HG03196 (cell line): Measurements from ENCODE around the gene TMEM259.
"Not testable (repeated sequence)": the region's sequence is repeated elsewhere in the genome, so short reads cannot be mapped to it uniquely, and the experiment has no call there.

Experiments used
- ATAC-seq: cut with Tn5 transposase; IDR thresholded peaks from one replicate; pipeline ENCODE4 v1.9.1; 2021; ENCODE audit not compliant: unreplicated experiment

TMEM259 gene

DNA sequence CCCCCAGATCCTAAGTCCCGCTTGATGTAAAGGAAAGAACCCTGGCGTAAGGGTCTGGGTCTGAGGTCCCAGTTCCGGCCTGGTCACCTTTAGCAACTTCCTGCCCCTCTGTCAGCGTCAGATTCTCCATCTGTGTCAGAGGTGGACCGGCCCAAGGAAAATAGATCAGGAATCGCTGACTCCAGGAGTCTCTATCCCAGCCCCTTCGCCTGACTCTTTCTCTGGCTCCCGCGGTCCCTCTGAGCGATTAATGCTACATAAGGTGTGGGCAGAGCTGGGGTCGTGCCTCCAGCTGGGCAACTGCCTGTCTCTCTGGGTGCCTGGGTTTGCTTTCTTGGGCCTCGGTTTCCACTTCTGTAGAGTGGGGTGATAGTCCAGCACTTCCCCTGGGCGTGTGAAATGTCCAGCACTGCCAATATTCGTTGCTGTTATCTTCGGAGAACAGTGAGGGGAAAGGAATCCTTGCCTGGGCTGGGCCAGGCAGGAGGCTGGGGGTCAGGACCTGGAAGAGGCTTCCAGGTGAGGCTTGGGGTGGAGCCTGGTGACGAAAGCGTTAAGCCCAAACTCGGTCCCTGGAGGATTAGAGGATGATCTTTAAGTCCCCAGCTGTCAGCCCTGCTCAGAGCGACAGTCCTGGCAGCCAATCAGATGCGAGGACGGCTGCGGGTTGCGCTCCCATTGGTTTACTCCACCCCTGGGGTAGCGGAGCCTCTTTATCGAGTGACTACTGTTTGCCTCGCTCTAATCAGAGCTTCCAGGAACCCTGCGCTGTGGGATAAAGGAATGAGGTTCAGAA is 19.8 kb upstream of the TMEM259 start:
- peak; percentile 41 for ATAC-seq

DNA sequence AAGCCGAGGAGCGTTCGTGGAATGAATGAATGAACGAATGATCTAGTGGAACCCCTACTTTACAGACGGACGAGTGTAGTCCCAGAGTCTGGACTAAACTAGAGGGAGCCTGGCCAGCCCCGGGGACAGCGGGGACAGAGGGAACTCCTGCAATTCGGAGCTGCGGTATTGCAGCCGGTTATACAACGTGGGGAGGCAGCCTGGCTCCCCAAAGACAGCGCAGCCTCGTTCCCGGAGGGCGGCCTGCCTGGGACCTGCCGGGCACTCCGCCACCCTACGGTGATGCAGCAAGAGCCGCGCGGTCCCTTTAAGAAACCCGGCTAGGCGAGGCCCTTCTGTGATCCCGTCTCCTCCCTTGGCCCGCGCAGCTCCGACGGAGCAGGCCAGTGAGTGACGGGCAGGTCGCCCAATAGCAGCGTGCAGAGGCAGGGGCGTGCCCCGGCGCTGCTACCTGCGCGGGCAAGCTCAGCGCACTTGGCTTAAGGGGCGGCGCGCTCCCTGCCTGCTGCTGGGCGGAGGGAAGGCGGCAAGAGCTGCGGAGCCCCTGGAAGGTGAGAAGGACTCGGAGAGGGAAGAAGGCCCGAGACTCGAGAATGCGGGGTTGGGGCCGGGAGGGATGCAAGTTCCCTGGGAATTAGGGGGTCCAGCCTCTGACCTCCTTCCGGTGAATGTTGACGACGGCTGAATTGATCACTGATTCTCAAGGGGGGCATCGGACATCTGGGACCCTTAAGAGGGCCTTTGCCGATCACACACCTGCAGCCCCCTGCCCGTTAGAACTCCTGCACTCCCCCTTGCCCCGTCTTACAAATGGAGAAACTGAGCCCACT is 18.9 kb upstream of the TMEM259 start, which contains the start of gene ABCA7:
ABCA7 (plus strand) TSS at position 462 of the 830 bp plus-strand sequence. CDS start 1,255 bp downstream, outside the sequence.
- ATAC-seq: peak; percentile 65

DNA sequence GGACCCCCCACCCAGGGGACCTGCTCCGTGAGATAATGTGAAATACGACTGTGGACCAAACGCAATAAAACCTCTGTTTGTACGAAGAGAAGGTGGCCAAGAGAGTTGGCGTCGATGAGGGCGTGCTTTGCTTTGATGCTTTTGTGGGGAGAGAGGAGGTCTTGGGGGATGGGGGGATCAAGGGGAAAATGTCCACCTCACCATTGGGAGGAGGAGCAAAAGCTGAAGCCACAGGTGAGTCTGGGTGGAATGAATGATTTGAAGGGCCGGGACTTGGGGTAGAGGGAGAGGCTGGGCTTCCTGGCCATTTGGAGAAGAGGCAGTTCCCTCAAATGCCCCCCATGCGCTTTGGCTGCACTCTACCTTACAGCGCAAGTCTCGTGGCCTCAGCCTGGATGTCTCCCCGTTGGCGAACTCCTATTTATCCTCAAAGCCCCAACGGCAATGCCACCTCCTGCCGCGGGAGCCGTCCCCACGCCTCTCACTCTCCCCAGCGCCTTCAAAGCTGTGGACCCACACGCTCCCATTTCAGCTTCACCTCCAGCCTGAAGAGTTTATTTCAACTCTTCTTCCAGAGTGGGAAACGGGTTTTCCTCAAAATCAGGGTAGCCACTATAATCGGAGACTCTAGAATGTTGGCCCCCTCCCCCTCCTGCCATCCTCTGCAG is 18.2 kb upstream of the TMEM259 start:
- ATAC-seq: no peak

DNA sequence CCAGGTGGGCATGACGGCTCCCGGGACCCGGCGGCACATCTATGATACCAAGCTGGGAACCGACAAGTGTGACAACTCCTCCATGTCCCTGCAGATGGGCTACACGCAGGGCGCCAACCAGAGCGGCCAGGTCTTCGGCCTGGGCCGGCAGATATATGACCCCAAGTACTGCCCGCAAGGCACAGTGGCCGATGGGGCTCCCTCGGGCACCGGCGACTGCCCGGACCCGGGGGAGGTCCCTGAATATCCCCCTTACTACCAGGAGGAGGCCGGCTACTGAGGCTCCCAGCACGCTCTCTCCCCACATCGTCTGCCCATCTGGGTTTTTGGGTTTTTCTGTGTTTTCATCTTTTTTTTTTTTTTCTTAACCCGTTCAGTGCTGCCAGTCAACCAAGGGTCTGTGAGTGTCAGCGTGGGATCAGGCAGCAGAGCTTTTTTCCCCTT is 16.7 kb upstream of the TMEM259 start:
- ATAC-seq: no peak

DNA sequence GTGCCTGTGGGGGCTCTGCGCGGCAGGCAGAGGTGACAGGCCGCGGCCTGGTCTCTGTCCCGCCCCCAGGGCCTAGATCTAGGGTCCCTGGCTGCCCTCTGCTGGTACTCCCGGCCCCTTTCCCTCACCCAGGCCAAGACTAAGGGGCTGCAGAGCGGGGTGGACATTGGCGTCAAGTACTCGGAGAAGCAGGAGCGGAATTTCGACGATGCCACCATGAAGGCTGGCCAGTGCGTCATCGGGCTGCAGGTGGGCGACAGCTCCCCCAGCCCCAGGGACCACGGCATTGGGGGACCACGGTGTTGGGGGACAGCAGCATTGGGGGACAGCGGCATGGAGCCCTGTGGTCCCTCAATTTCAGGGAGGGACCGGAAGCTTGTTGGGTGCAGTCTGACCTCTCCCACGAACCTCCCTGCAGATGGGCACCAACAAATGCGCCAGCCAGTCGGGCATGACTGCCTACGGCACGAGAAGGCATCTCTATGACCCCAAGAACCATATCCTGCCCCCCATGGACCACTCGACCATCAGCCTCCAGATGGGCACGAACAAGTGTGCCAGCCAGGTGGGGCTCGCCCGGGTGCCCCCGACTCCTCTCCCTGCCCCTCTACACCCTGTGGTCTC is 15.2 kb upstream of the TMEM259 start:
- no peak for ATAC-seq

DNA sequence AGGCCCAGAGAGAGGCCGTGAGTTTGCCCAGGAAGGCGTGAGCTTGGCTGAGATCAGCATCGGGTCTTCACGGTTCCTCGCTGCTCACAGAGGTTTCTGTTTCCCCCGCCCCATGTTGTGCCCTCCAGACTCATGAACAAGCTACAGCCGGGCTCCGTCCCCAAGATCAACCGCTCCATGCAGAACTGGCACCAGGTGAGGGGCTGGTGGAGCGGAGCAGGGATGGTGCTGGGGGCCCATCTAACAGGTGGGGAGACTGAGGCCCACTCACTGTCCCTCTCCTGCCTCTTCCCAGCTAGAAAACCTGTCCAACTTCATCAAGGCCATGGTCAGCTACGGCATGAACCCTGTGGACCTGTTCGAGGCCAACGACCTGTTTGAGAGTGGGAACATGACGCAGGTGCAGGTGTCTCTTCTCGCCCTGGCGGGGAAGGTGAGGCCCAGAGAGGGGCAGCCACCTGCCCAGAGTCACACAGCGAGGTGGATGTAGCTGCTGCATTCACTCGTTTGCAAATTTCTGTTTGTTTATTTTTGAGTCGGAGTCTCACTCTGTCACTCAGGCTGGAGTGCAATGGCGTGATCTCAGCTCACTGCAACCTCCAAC is 11.4 kb upstream of the TMEM259 start:
- ATAC-seq: no peak

DNA sequence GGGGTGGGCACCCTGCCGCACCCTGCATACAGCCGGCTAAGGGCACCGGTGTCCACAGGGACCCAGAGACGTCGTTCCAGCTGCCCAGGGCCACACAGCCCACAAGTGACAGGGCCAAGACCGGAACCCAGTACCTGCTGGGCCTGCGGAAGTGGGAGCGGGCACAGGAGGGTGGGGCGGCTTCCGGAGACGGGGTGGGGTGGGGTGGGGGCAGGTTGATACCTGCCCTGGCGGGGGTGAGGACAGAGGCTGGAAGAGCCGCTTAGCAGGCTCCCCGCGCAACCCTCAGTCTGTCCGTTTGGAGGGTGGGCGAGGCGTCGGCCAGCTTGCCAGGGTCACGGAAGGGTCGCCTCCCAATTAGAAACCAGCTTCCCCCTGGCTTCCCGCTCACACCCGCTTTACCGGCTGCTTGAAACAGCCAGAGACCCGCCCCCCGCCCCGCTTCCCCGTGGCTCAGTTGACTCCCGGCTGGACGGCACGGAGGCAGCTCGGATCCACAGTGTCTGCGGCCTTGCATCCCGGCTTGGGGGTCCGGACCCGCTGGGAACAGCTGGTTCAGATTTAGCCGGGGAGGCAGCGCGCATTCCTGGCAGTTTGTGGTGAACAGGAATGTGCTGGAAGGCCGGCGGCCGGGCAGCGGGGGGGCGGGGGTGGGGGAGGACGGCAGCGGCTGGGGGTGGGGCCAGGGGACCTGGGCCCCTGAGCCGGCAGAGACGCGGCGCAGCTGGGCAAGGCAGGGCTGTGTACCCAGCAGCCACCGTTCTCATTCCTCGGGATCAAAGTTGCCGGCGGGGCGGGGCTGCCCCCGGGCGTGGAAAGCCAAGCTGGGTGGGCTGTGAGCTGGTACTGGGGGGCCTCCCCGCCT is 7.4 kb upstream of the TMEM259 start:
- no peak for ATAC-seq

DNA sequence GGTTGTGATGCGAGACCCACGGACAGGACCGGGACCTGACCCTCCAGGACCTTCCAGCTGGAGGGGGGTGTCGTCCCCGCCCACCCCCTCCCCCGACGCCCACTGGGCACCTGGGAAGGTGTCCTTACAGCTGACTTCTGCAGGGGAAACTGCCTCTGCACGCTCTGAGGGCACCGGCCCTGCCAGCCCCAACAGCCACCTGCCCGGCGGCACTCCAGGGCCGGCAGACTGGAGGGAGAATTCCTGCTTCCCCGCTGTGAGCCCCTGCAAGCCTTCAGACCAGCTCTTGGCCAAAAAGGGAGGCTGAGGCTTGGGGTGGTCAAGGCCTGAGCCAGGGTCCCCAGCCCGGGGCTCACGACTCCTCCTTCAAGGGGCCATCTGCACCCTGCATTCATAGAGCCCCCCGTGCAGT is 6.7 kb upstream of the TMEM259 start:
- ATAC-seq: no peak

DNA sequence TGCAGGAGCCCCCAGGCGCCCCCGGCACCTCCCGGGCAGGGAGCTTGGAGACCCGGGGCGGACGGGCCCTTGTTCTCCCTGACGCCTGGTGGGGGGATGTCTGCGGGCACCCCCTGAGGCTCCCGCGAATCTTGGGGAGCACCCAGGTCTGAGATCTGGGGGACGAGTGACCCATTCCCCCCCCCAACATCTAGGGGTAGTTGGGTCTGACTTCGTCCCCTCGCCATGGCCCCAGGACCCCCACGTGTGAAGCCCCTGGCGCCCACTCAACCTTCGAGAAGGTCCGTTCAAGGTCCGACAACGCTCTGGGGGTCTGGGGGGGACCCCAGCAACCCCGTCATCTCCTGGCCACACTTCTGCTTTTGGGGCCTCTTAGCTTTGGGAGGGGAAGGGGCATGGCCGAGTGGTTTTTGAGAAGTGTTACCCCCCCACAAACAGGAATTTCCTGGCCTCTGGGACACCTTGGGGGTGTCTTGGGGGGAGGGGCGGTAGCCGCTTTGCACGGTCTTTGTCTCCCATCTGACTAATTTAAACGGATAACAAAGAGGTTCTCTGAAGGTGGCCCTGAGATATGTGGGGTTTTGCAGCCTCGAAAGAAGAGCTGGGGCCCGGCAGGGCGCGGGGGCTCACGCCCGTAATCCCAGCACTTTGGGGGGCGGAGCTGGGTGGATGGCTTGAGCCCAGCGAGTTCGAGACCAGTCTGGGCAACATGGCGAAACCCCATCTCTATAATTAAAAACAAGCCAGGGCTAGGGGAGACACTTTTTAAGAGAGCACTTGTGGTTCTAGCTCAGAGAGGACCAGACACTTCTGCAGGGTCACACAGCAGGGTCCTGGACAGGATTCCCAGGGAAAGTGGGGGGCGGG is 6.1 kb upstream of the TMEM259 start:
- no peak for ATAC-seq

DNA sequence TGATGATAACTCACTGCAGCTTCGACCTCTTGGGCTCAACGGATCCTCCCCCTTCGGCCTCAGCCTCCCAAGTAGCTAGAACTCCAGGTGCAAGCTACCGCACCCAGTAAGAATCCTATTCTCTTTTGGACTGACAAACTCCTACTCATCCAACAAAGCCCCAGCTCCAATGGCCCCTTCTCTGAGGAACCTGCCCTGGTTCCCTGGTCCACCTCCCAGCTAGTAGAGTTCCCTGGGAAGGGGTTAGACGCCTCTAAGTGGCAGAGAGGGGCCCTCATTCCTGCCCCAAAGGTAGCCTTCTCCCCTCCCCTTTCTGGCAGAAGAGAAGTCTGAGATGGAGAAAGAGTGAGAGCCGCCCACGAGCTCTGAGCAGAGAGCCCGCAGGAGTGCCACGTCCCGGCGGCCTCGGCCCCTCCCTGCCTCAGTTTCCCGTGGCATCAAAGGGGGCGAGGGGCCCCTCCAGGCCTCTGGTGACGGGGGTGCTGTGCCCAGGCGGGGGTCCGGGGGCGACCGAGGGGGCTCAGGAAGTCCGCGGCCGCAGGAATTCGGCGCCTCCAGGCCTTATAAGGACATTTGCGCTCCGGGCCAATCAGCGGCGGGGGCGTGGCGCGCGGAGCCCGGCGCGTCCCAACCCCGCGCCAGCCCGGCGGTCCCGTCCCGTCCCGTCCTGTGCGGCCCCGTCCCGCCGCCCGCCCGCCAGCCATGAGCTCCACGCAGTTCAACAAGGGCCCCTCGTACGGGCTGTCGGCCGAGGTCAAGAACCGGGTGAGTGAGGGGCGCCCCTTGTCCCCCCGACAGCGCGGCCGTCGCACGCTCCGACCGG is 5.2 kb upstream of the TMEM259 start, which contains the start of gene CNN2:
CNN2 (plus strand) TSS at position 649 of the 823 bp plus-strand sequence; CDS start at position 703, 54 bp downstream.
- no peak for ATAC-seq

DNA sequence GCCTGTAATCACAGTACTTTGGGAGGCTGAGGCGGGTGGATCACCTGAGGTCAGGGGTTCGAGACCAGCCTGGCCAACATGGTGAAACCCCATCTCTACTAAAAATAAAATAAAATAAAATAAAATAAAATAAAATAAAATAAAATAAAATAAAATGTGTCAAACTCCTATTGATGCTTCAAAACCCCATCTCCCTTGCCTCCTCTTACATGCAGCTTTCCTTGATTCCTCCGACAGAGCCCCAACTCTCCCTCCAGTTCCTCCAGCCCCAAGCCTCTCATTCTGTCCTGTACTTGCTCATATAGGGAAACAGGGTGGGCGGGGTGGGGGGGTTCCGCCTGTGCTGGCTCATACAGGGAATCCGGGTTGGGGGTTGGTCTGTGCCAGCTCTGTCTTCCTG is 4.2 kb upstream of the TMEM259 start:
- ATAC-seq: not testable (repeated sequence)

DNA sequence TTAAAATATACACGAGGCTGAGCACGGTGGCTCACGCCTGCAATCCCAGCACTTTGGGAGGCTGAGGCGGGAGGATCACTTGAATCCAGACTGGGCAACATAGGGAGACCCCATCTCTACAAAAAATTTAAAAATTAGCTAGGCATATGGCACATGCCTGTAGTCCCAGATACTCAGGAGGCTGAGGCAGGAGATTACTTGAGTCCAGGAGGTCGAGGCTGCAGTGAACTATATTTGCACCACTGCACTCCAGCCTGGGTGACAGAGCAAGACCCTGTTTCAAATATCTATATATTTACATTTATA is 2.9 kb upstream of the TMEM259 start:
- not testable (repeated sequence) for ATAC-seq

DNA sequence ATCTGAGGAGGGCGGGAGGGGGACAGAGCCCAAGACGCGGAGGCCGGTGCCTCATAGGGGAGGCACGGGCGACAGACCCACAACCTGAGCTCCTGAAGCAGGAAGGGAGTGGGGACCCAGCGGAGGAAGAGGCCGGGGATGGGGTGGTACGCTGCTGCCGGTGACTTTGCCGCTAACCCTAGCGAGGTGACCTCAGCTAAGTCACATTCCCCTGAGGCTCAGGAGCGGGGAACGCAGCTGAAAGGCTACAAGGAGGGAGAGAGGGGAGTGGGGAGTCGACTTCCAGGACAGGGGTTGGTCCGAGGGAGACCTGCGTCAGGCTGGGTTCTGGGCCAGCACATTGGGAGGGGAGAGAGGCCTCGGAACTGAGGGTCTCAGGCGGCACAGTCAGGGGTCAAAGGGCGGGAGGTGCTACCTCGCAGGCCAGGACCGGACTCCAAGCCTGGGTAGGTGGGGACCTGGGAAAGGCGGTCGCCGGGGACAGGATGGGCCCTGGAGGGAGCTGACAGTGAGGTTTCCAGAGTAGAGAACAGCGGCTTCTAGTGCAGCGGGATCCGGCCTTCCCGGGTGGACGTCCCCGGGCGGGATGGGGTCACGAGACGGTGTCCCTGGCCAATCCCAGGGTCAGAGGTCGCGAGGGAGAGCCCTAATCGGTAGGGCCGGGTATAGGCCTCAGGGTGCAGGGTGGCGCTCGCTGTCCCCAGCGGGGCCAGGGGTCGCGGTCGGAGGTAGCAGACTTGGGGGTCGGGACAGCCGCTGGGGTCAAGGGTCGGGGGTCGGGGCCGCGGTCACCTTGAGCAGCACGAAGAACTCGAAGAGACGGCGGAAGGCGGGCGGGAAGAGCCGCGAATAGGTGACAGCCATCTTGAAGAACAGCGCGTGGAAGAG is 699 bp downstream of the TMEM259 start:
- ATAC-seq: no peak

DNA sequence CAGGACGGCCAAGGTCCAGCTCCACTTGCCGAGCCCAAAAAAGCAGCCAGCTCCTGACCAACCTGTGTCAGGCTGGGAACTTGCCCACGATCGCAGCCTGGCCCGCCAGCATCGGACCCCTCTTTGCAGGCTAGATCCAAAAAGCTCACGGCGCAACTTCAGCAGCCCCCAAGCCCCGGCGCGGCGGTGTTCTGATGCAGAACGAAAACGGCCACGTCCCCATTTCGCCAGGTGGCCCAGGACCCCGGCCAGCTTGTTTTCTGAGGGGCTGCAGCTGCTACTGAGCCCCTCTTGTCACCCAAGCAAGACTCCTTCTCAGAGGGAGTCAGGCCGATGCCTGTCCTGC is 1.3 kb downstream of the TMEM259 start:
- ATAC-seq: no peak

DNA sequence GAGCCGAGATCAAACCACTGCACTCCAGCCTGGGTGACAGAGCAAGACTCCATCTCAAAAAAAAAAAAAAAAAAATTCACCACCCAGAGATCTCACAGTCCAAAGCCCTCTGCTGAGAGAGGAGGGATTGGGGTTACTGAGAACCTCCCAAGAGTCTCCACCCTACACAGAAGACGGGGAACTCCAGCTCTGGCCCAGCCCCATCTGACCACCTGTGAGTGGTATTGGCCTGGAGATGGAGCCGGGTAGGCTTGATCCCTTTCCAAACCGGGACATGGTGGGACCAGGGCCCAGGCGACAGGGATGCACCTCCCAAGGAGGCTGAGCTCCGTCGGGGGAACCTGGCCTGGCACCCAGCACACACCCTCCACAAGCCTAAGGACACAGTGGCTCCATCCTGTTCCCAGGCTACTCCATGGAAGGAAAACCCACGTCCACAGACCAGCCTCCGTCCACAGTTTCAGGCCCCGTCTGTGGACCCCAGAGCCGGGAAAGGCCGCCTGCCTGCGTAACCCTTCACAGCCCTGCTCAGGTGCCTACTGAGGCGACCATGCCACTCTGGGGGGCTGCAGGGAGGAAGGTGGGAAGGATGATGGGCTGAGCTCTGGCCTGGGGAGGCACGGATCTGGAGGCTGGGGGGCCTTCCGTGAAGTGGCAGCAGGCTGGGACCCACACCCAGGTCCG is 1.8 kb downstream of the TMEM259 start:
- ATAC-seq: no peak

DNA sequence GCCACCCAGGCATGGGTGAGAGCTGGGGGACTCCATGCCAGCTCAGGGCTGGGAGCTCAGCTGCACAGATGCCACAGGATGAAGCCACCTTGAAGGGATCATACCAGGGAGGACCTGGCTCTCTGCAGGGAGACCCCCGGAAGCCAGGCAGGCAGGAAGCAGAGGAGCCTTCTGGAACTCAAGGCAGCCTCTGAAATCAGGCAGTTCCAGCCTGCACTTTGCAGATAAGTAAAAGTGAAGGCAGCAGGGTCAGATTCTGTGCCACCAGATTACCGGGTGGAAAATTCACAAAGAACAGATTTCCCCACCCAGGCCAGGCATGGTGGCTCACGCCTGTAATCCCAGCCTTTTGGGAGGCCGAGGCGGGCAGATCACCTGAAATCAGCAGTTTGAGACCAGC is 2.5 kb downstream of the TMEM259 start:
- ATAC-seq: no peak
